ENCODE data around the gene FCSK. TPM values are rescaled to one million over a fixed set of nuclear protein-coding genes. Genes with fewer than 3 reads are reported as not detected.

The FCSK gene
- total and polyA plus RNA-seq, 2 of the 8 experiments (the other 6 are each of a cell fraction or from before 2014, with no cell fraction given), result 4.6 to 5.1 TPM

GRCh38 chr16:70416748-70417616 lies 37.4 kb upstream of the FCSK start:
- peaks cover 15% of the 10 kb centered on the region for H3K79me1 ChIP-seq (ENCODE audit: low read depth, low read length)
- H3K4ac ChIP-seq (replicated peaks; ENCODE audit: insufficient read length, low read depth, low read length), result no peak overlapping the region
- H3K4me1 ChIP-seq (replicated peaks in 1 of 4; ENCODE audit: control insufficient read depth in 3 of 4, insufficient read depth in 4 of 4, low read length in 3 of 4), result peaks cover 0 to 30% (median 20%) of the 10 kb centered on the region in 4 experiments; a peak in 6 of 7 replicates
- no peak overlapping the region for H2BK120ac ChIP-seq (replicated peaks; ENCODE audit: low read depth, low read length)
- no peak overlapping the region for H2BK15ac ChIP-seq (ENCODE audit: low read length)
- no peaks in the 10 kb centered on the region for H3K27me3 ChIP-seq (replicated peaks in 1 of 4; ENCODE audit: control insufficient read depth in 3 of 4, extremely low read depth in 1 of 4, insufficient read depth in 3 of 4, low read length in 3 of 4)
- no peak overlapping the region for H4K5ac ChIP-seq (ENCODE audit: insufficient read length, low read depth, low read length)
- H2BK12ac ChIP-seq (ENCODE audit: low read depth, low read length), result no peak overlapping the region
- H4K20me1 ChIP-seq (replicated peaks in 1 of 2; ENCODE audit: control insufficient read depth in 1 of 2, insufficient read depth in 2 of 2, low read length in 2 of 2), result peaks cover 6 to 17% of the 10 kb centered on the region in 2 experiments
- peaks cover 0 to 46% of the 10 kb centered on the region in 2 experiments; a peak in 2 of 4 replicates for H3K79me2 ChIP-seq (ENCODE audit: control insufficient read depth in 1 of 2, insufficient read depth in 2 of 2, low read length in 2 of 2)
- no peaks in the 10 kb centered on the region for H3K9me3 ChIP-seq (ENCODE audit: insufficient read depth in 2 of 2, low read depth in 1 of 2, low read length in 1 of 2)
- ChIA-PET CTCF (ENCODE audit: partially characterized antibody) (interaction anchor here (0.5 to 4.1 kb wide), 14 partner anchors 8 to 1791 kb away, joined by 3 to 27 read pairs (median 4); partner anchors contain the start of genes FCSK and ST3GAL2), POLR2A (ENCODE audit: partially characterized antibody) (interaction anchor here (0.7 to 3.8 kb wide), 9 partner anchors 8 to 106 kb away, joined by 3 to 18 read pairs (median 4); partner anchors contain the start of genes COG4, FCSK and ST3GAL2)
- no peak overlapping the region for H2AFZ ChIP-seq (ENCODE audit: low read length)
- H3K14ac ChIP-seq (ENCODE audit: insufficient read length), result no peak overlapping the region
- no peak overlapping the region for H3K4me3 ChIP-seq (ENCODE audit: extremely low read depth in 1 of 4, insufficient read depth in 2 of 4, low read depth in 3 of 4, low read length in 4 of 4)
- H2AK5ac ChIP-seq (ENCODE audit: low read depth, low read length), result no peak overlapping the region
- H2BK20ac ChIP-seq (ENCODE audit: low read length), result no peak overlapping the region
- H3K27ac ChIP-seq (ENCODE audit: low read depth, low read length), result no peak overlapping the region
- H3K18ac ChIP-seq (ENCODE audit: extremely low read depth, low read length), result no peak overlapping the region; the same call in 1 of the 2 replicates
- no peak overlapping the region for H3K9ac ChIP-seq (replicated peaks in 1 of 4; ENCODE audit: extremely low read depth in 1 of 4, low read depth in 3 of 4, low read length in 3 of 4)
- no peak overlapping the region for H3K4me2 ChIP-seq (ENCODE audit: insufficient read depth in 1 of 2, low read depth in 2 of 2, low read length in 2 of 2)
- H4K91ac ChIP-seq (replicated peaks; ENCODE audit: insufficient read length, low read length), result no peak overlapping the region
- DNase-seq (ENCODE audit: low read depth in 1 of 2, low spot score in 2 of 2) (no peak), FAIRE-seq (no peak)
- H3K23me2 ChIP-seq (ENCODE audit: low read depth, low read length), result no peaks in the 10 kb centered on the region
- H3K36me3 ChIP-seq (ENCODE audit: control insufficient read depth in 2 of 4, insufficient read depth in 4 of 4, low read length in 3 of 4), result no peaks in the 10 kb centered on the region
- peak overlapping the region; percentile 7; the same call in 1 of the 2 replicates for H4K8ac ChIP-seq (ENCODE audit: extremely low read depth, insufficient read depth, low read length)
- no peak overlapping the region for H3K56ac ChIP-seq (replicated peaks; ENCODE audit: insufficient read length, low read depth, low read length)
- H2BK5ac ChIP-seq (ENCODE audit: low read depth, low read length), result no peak overlapping the region
- H3K23ac ChIP-seq (ENCODE audit: insufficient read length), result no peak overlapping the region
- 91% methylated on average over 16 of the region's 17 CpGs; no CpG with 5 or more reads in 1 of the 2 experiments for WGBS, 2 experiments (ENCODE audit: extremely low coverage in 1 of 2, insufficient coverage in 1 of 2, insufficient read length in 1 of 2, insufficient replicate concordance in 2 of 2, low coverage in 1 of 2, low lambda C conversion rate in 2 of 2, missing lambda C conversion rate in 1 of 2)
- TF ChIP-seq NANOG (IDR thresholded peaks at IDR 0.05; ENCODE audit: insufficient read depth, low read depth, low read length, poor library complexity, severe bottlenecking) (no peak), BCL11A (IDR thresholded peaks at IDR 0.05; ENCODE audit: low read depth in 2 of 2, low read length in 2 of 2) (no peak)
